A375 (cell line): ENCODE results near the gene ARL6. TPM values are rescaled to one million over a fixed set of nuclear protein-coding genes. Genes with fewer than 3 reads are reported as not detected.

Source experiments
- total RNA-seq: library from RNA; depleted of rRNA; stranded (reverse); fragments of >200 nt; shearing (Covaris generic); gene quantifications from 2 replicates; pipeline ENCODE4 v1.2.3, GENCODE V29; 2014; rRNA removed

Gene ARL6, protein sequence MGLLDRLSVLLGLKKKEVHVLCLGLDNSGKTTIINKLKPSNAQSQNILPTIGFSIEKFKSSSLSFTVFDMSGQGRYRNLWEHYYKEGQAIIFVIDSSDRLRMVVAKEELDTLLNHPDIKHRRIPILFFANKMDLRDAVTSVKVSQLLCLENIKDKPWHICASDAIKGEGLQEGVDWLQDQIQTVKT
- 3.5 and 9.5 TPM in 2 replicates for total RNA-seq

GRCh38 chr3:97764407-97765238, at the start of gene ARL6:
TSS of gene ARL6 (plus strand) at chr3:97764758. CDS start at chr3:97768108, 3,350 bp downstream.

DNA sequence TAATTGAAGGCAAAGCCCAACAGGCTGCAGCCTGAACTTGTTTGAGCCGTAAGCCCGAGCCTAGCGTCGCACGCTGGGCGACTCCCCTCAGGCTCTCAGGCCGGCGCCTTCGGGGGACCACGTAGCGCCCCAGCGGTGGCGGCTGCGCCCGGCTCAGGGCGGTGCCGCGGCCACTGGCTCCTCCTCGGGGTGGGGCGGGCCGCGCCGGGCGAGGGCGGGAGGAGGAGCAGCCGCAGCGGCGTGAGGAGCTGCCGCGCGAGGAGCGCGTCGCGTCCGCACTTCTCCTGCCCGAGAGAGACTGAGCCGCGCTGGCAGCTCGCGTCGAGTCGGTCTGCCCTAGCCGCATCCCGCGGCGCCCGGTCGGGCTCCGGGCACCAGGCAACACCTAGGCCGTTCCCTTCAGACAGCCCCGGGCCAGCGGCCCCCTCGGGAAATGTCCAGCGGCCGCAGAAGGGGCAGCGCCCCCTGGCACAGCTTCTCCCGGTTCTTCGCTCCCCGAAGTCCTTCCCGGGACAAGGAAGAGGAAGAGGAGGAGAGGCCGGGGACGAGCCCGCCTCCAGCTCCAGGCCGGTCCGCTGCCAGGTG, 57.3 kb downstream of the ARL6 start, which contains the start of gene CRYBG3:
CRYBG3 (plus strand) TSS at position 238 of the 585 bp plus-strand sequence; CDS start at position 434, 196 bp downstream.

Other genes starting within 250 kb of the ARL6 start
- gene CRYBG3, start 57.3 kb downstream of the ARL6 start, total RNA-seq, result 7.5 and 9.4 TPM in 2 replicates
- gene RIOX2, start 207.7 kb downstream of the ARL6 start, total RNA-seq, result 45.0 and 45.9 TPM in 2 replicates